HUES64 (cell line): ENCODE data around the gene IFT122.
A peak's percentile ranks its signal among the peaks of the same experiment; 100 is the strongest.
"Not testable (repeated sequence)": the region's sequence is repeated elsewhere in the genome, so short reads cannot be mapped to it uniquely, and the experiment has no call there.

Experiments
- H3K27ac ChIP-seq: 2 replicates; pipeline ENCODE4 v1.7.0; 2013; ENCODE audit warnings: low read depth, low read length, inconsistent platforms
- H3K27me3 ChIP-seq: 2 replicates; pipeline ENCODE4 v1.6.1; 2013; ENCODE audit warnings: mild to moderate bottlenecking, low read length; ENCODE audit not compliant: insufficient read depth
- H3K36me3 ChIP-seq: 2 replicates; pipeline ENCODE4 v1.6.1; 2013; ENCODE audit warnings: mild to moderate bottlenecking, low read length; ENCODE audit not compliant: insufficient read depth
- H3K4me1 ChIP-seq: 2 replicates; pipeline ENCODE4 v1.6.1; 2013; ENCODE audit warnings: mild to moderate bottlenecking, low read length, moderate library complexity; ENCODE audit not compliant: insufficient read depth
- H3K4me3 ChIP-seq: 2 replicates; pipeline ENCODE4 v1.5.1; 2013; ENCODE audit warnings: mild to moderate bottlenecking, low read length, moderate library complexity
- H3K9ac ChIP-seq: 2 replicates; pipeline ENCODE4 v1.6.1; 2013; ENCODE audit warnings: mild to moderate bottlenecking, low read depth, low read length
- H3K9me3 ChIP-seq: 2 replicates; pipeline ENCODE4 v1.6.1; 2013; ENCODE audit warnings: low read depth, low read length; ENCODE audit not compliant: insufficient read depth
- WGBS: fragments of 150-250, 120-280 bp; methylation state at CpG from one replicate; pipeline ENCODE4 v1.1.7; 2013; ENCODE audit warnings: missing lambda C conversion rate; 5-methylcytosine and 5-hydroxymethylcytosine counted together

Gene IFT122

DNA sequence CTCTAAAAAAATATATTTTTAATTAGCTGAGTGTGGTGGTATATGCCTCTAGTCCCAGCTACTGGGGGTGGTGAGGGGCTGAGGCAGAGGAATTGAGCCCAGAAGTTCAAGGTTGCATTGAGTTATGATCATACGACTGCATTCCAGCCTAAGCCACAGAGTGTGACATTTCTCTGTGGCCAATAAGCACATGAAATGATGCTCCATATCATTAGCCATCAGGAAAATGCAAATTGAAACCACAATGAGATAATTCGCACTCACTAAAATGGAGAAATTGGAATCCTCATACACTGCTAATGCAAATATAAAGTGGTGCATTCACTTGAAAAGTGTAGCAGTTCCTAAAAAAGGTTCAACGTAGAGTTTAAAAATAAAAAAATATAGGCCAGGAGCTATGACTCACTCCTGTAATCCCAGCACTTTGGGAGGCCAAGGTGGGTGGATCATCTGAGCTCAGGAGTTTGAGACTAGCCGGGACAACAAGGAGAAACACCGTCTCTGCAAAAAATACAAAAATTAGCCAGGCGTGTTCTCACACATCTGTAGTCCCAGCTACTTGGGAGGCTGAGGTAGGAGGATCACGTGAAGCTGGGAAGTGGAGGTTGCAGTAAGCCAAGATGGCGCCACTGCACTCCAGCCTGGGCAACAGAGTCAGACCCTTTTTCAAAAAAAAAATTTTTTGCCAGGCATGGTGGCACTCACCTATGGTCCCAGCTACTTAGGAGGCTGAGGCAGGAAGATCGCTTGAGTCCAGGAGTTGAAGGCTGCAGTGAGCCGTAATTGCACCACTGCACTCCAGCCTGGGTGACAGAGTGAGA, 35.2 kb downstream of the IFT122 start:
- WGBS: 94% methylated on average over 10 of the region's 10 CpGs
- Histone ChIP-seq H3K27me3 (no peaks in the 10 kb centered on the region), H3K36me3 (peaks cover 50% of the 10 kb centered on the region), H3K4me1 (no peaks in the 10 kb centered on the region), H3K9me3 (no peaks in the 10 kb centered on the region), H3K9ac (no peak overlapping the region), H3K27ac (no peak overlapping the region), H3K4me3 (no peak overlapping the region)

GRCh38 chr3:129475863-129476262, 35.8 kb downstream of the IFT122 start:
- Histone ChIP-seq H3K36me3 (peaks cover 56% of the 10 kb centered on the region), H3K27ac (no peak overlapping the region), H3K4me1 (no peaks in the 10 kb centered on the region), H3K9me3 (no peaks in the 10 kb centered on the region), H3K4me3 (no peak overlapping the region), H3K27me3 (no peaks in the 10 kb centered on the region), H3K9ac (no peak overlapping the region)
- WGBS: 97% methylated on average over 3 of the region's 3 CpGs

GRCh38 chr3:129476586-129476985, 36.6 kb downstream of the IFT122 start:
- Histone ChIP-seq H3K27me3 (no peaks in the 10 kb centered on the region), H3K9me3 (no peaks in the 10 kb centered on the region), H3K27ac (no peak overlapping the region), H3K9ac (no peak overlapping the region), H3K4me3 (no peak overlapping the region), H3K4me1 (0 out of 2 replicates have a peak, but pooled peaks cover under 1% of the 10 kb centered on the region), H3K36me3 (peaks cover 49% of the 10 kb centered on the region)
- 91% methylated on average over 6 of the region's 6 CpGs for WGBS

DNA sequence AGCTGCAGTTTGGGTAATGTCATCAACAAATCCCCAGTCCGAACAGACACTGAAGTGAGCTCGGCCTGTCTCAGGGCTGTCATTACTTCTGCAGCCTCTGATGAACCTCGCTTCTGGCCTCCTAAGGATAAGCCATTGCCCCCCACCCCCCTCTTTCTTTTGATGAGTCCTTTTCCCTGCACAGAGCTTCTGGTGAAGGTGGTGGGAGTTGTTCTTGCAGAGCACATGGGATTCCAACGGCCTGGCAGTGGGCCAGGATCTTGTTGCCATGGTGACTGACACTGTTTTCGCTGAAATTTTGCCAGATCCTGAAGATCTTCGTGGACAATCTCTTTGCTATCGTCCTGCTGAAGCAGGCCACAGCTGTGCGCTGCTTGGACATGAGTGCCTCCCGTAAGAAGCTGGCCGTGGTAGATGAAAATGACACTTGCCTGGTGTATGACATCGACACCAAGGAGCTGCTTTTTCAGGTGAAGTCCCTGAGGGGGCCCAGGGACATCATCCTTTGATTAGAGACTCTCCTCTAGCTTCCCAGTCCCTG, 41.3 kb downstream of the IFT122 start:
- 98% methylated on average over 4 of the region's 11 CpGs for WGBS
- not testable (repeated sequence) for H3K4me3 ChIP-seq, H3K9me3 ChIP-seq, H3K9ac ChIP-seq, H3K27me3 ChIP-seq, H3K27ac ChIP-seq
- Histone ChIP-seq H3K4me1 (peaks cover 19% of the 10 kb centered on the region; the same call in 1 of the 2 replicates), H3K36me3 (peaks cover 57% of the 10 kb centered on the region)

DNA sequence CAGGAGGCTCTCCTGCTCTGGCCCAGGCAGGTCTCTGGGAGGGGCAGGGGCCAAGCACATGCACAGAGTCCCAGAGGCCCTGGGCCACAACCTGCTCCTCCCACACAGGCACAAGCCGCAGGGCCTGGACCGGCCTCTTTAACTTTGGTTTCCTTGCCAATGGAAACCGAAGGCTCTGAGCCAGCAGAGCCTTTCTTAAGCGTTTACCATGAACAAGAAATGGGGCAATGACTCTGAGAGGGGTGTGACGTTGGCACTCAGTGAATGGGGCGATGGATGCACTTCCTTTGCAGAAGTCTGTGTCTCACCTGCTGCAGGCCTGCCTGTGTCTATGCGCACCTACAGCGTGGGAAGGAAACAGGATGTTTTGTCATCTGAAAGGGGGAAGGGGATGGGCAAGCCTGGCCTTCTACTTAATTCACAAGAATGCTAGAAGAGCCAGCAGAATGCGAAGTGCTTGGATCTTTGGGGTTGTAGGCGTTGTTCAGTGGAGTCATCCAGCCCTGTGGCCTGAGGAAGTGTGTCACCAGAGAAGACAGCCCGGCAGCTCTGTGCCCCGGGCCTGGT, 41.8 kb downstream of the IFT122 start:
- Histone ChIP-seq H3K27ac (no peak overlapping the region), H3K27me3 (no peaks in the 10 kb centered on the region), H3K4me3 (no peak overlapping the region), H3K36me3 (peaks cover 52% of the 10 kb centered on the region), H3K4me1 (peaks cover 24% of the 10 kb centered on the region), H3K9me3 (no peaks in the 10 kb centered on the region), H3K9ac (no peak overlapping the region)
- 90% methylated on average over 12 of the region's 12 CpGs for WGBS

GRCh38 chr3:129482721-129483120, 42.7 kb downstream of the IFT122 start:
- Histone ChIP-seq H3K27ac (no peak overlapping the region), H3K36me3 (peaks cover 46% of the 10 kb centered on the region), H3K4me3 (no peak overlapping the region), H3K9me3 (no peaks in the 10 kb centered on the region), H3K9ac (no peak overlapping the region), H3K4me1 (peaks cover 33% of the 10 kb centered on the region), H3K27me3 (no peaks in the 10 kb centered on the region)
- WGBS: 65% methylated on average over 1 of the region's 1 CpG

DNA sequence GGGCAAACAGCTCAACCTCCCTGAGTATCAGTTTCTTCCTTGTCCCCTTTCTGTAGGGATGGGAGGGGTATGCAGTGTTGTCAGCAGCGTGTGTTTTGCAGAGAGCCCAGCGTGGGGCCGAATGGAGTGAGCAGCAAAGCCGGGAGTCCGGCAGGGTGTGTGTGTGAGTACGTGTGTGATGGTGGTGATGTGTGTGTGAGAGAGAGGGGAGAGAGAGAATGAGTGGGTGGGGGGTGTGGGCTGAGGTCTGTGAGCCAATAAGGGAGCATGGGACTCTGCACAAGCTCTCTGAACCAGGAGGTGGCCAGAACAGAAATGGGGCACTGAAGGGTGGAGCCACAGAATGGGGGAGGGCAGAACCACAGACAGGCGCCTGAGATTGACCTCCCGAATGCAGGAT, 43.8 kb downstream of the IFT122 start:
- no peak overlapping the region for H3K27ac ChIP-seq
- no peaks in the 10 kb centered on the region for H3K27me3 ChIP-seq
- H3K36me3 ChIP-seq: peaks cover 34% of the 10 kb centered on the region
- peaks cover 33% of the 10 kb centered on the region for H3K4me1 ChIP-seq
- no peaks in the 10 kb centered on the region for H3K9me3 ChIP-seq
- H3K4me3 ChIP-seq: no peak overlapping the region
- no peak overlapping the region for H3K9ac ChIP-seq
- 77% methylated on average over 8 of the region's 8 CpGs for WGBS

- not testable (repeated sequence) for H3K9me3 ChIP-seq, H3K9ac ChIP-seq, H3K4me3 ChIP-seq, H3K27me3 ChIP-seq, H3K27ac ChIP-seq
- Histone ChIP-seq H3K36me3 (peaks cover 22% of the 10 kb centered on the region), H3K4me1 (peaks cover 33% of the 10 kb centered on the region)
- 91% methylated on average over 6 of the region's 6 CpGs for WGBS
Measured at GRCh38 chr3:129485146-129485545, 45.1 kb downstream of the IFT122 start.

DNA sequence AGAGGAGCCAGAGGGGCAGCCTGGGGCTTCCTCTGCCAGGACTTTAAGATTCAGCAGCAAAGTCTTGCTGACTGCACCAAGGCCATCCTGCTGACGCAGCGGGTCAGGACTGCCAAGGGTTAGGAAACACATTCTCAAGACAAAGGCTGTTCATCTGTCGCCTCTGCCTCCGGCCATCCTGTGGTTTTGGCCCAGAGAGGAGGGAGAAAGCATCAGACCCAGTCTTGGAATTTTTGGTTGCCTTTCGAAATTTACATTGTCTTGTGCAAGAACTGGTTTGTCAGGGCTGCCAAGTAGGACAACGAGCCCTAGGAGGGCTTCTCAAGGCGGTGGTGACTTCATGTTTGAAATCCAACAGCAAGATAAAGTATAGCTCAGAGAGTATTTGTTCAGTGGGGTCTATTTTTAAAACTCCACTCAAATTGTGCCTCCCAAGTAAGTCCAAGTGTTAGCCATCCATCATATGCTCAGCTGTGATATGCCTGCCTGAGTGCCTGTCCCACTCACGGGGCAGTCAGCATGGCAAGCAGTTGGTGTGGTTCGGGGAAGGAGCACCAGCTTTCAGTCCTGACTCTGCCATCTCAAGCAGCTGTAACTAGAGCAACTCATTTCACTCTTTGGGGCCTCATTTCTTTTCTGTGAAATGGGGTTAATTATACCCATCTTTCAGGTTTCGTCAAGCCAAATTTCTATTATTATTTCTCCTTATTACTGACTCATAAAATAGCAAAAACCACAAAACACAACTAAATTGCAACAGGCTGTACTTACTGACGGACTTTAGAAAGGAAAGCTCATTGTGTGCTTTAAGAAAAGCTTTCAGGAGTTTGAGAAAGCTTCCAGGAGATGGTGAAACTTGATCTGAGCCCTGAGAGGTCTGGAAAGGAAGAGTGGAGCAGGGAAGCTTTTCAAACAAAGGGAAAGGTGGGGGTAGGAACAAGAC, 46.0 kb downstream of the IFT122 start:
- peaks cover 16% of the 10 kb centered on the region for H3K36me3 ChIP-seq

DNA sequence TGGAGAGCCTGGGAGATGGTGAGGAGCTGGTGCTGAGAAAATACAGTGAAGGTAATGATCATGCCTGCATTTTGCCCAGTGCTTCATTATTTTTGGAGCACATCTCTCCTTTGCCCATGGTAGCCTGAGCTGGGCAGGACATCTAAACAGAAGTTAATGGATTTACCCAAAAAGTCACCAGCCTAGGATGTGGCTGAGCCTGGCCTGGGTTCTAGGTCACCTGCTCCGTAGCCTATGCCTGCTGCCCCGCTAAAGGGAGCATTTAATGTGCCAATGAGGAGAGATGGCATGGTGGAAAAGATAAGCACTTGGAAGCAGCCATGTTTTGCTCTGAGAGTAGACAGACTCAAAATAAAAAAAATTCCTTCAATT, 46.6 kb downstream of the IFT122 start:
- WGBS: 90% methylated on average over 2 of the region's 2 CpGs
- peaks cover 16% of the 10 kb centered on the region for H3K36me3 ChIP-seq
- peaks cover 37% of the 10 kb centered on the region for H3K4me1 ChIP-seq
- H3K4me3 ChIP-seq: no peak overlapping the region
- no peaks in the 10 kb centered on the region for H3K9me3 ChIP-seq
- H3K27me3 ChIP-seq: no peaks in the 10 kb centered on the region
- H3K27ac ChIP-seq: peak overlapping the region; percentile 38
- peak overlapping the region; percentile 46; the same call in 1 of the 2 replicates for H3K9ac ChIP-seq

More for the DNA sequence above, 46.0 kb downstream of the IFT122 start:
- no peaks in the 10 kb centered on the region for H3K9me3 ChIP-seq
- peak overlapping the region; percentile 46; the same call in 1 of the 2 replicates for H3K9ac ChIP-seq
- no peak overlapping the region for H3K4me3 ChIP-seq
- peak overlapping the region; percentile 38; the same call in 1 of the 2 replicates for H3K27ac ChIP-seq
- H3K4me1 ChIP-seq: peaks cover 37% of the 10 kb centered on the region
- H3K27me3 ChIP-seq: no peaks in the 10 kb centered on the region
- whole genome bisulfite sequencing: 85% methylated on average over 11 of the region's 11 CpGs
